ENCODE results near the gene NOS1AP.

DNA sequence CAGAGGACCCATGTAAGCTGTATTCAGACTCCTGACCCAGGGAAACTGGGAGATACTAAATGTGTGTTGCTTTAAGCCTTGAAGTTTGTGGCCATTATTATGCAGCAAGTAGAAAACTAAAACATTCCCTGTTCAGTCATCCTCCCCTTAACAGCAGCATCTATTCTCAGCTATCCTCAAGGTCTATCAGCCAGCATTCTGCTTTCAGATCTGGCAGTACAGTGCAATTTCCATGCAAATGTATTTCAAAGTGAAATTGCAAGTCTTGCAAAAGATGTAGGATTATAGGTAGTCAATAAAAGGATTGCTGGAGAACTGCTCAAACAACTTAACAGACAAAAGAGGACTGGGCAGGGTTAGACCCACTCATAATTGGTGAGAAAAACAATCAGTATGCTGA is 111.3 kb downstream of the NOS1AP start:
- TF ChIP-seq, protein P1, sequence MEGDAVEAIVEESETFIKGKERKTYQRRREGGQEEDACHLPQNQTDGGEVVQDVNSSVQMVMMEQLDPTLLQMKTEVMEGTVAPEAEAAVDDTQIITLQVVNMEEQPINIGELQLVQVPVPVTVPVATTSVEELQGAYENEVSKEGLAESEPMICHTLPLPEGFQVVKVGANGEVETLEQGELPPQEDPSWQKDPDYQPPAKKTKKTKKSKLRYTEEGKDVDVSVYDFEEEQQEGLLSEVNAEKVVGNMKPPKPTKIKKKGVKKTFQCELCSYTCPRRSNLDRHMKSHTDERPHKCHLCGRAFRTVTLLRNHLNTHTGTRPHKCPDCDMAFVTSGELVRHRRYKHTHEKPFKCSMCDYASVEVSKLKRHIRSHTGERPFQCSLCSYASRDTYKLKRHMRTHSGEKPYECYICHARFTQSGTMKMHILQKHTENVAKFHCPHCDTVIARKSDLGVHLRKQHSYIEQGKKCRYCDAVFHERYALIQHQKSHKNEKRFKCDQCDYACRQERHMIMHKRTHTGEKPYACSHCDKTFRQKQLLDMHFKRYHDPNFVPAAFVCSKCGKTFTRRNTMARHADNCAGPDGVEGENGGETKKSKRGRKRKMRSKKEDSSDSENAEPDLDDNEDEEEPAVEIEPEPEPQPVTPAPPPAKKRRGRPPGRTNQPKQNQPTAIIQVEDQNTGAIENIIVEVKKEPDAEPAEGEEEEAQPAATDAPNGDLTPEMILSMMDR (IDR thresholded peaks at IDR 0.05): no peak
- no peak for TF ChIP-seq POLR2A (IDR thresholded peaks at IDR 0.05; ENCODE audit: low read depth)
- no peak for TF ChIP-seq EP300 (IDR thresholded peaks at IDR 0.05)

All from esophagus muscularis mucosa (tissue), 4 donors.